Measurements from ENCODE around the gene IDH2.

IDH2 gene

GRCh38 chr15:90062973-90063769 is 39.1 kb downstream of the IDH2 start:
- DNase-seq (ENCODE audit: low read depth), result no peak

- no peak for DNase-seq (ENCODE audit: low read depth)
These were observed 39.8 kb downstream of the IDH2 start for GRCh38 chr15:90062462-90062932.

- peak; percentile 33 for DNase-seq (ENCODE audit: low read depth)
These were observed 40.2 kb downstream of the IDH2 start for GRCh38 chr15:90062023-90062442.

GRCh38 chr15:90060797-90061196 is 41.5 kb downstream of the IDH2 start:
- no peak for DNase-seq (ENCODE audit: low read depth)

GRCh38 chr15:90059208-90059985 is 42.9 kb downstream of the IDH2 start:
- peak; percentile 61 for DNase-seq (ENCODE audit: low read depth)

GRCh38 chr15:90058775-90059174 is 43.5 kb downstream of the IDH2 start:
- no peak for DNase-seq (ENCODE audit: low read depth)

GRCh38 chr15:90058308-90058707 is 44.0 kb downstream of the IDH2 start:
- DNase-seq (ENCODE audit: low read depth), result no peak

- DNase-seq (ENCODE audit: low read depth), result no peak
These were observed 45.7 kb downstream of the IDH2 start for GRCh38 chr15:90056529-90056928.

- DNase-seq (ENCODE audit: low read depth), result no peak
These were observed 47.1 kb downstream of the IDH2 start for GRCh38 chr15:90055182-90055581.

- no peak for DNase-seq (ENCODE audit: low read depth)
These were observed 47.6 kb downstream of the IDH2 start for GRCh38 chr15:90054618-90055097.

- DNase-seq (ENCODE audit: low read depth), result no peak
These were observed 48.4 kb downstream of the IDH2 start for GRCh38 chr15:90053685-90054466.

GRCh38 chr15:90051874-90052273 is 50.4 kb downstream of the IDH2 start:
- DNase-seq (ENCODE audit: low read depth), result no peak

- no peak for DNase-seq (ENCODE audit: low read depth)
These were observed 52.3 kb downstream of the IDH2 start for GRCh38 chr15:90049666-90050604.

GRCh38 chr15:90049030-90049429 is 53.2 kb downstream of the IDH2 start:
- no peak for DNase-seq (ENCODE audit: low read depth)

GRCh38 chr15:90047956-90048575 is 54.2 kb downstream of the IDH2 start:
- DNase-seq (ENCODE audit: low read depth), result no peak

GRCh38 chr15:90046911-90047392 is 55.3 kb downstream of the IDH2 start:
- no peak for DNase-seq (ENCODE audit: low read depth)

GRCh38 chr15:90046289-90046688 is 56.0 kb downstream of the IDH2 start:
- no peak for DNase-seq (ENCODE audit: low read depth)

- no peak for DNase-seq (ENCODE audit: low read depth)
These were observed 57.3 kb downstream of the IDH2 start for GRCh38 chr15:90044916-90045371.

- no peak for DNase-seq (ENCODE audit: low read depth)
These were observed 58.1 kb downstream of the IDH2 start for GRCh38 chr15:90044191-90044590.

GRCh38 chr15:90043530-90044010 is 58.7 kb downstream of the IDH2 start:
- no peak for DNase-seq (ENCODE audit: low read depth)
